GM23248 (cell line): ENCODE data around the gene FAM171A1. TPM values are rescaled to one million over a fixed set of nuclear protein-coding genes. Genes with fewer than 3 reads are reported as not detected.
"Not testable (repeated sequence)": the region's sequence is repeated elsewhere in the genome, so short reads cannot be mapped to it uniquely, and the experiment has no call there.

Source experiments
- DNase-seq: peaks from one replicate; pipeline ENCODE4 v3.0.0-alpha.2; 2015
- H2AFZ ChIP-seq: fragments of 200-600 bp; sonication (generic); 2 replicates; pipeline ENCODE4 v1.6.1; 2016; ENCODE audit warnings: antibody characterized with exemption
- H3F3A ChIP-seq: fragments of 200-600 bp; sonication (generic); 2 replicates; pipeline ENCODE4 v1.6.1; 2016; ENCODE audit warnings: mild to moderate bottlenecking, antibody characterized with exemption, mixed run types; ENCODE audit not compliant: insufficient read depth
- H3K27ac ChIP-seq: fragments of 200-600 bp; sonication (generic); 2 replicates; pipeline ENCODE4 v1.5.1; 2016; ENCODE audit warnings: mild to moderate bottlenecking
- H3K27me3 ChIP-seq: fragments of 200-600 bp; sonication (generic); replicated peaks from 2 replicates; pipeline ENCODE4 v1.6.1; 2016; ENCODE audit warnings: mild to moderate bottlenecking; ENCODE audit not compliant: insufficient read depth
- H3K36me3 ChIP-seq: fragments of 200-600 bp; sonication (generic); 2 replicates; pipeline ENCODE4 v1.6.1; 2016; ENCODE audit warnings: low read depth, mild to moderate bottlenecking
- H3K4me1 ChIP-seq: fragments of 200-600 bp; sonication (generic); 2 replicates; pipeline ENCODE4 v1.6.1; 2016; ENCODE audit warnings: mild to moderate bottlenecking; ENCODE audit not compliant: insufficient read depth
- H3K4me2 ChIP-seq: fragments of 200-600 bp; sonication (generic); one replicate; pipeline ENCODE4 v1.6.1; 2016; ENCODE audit warnings: mild to moderate bottlenecking; ENCODE audit not compliant: unreplicated experiment
- H3K4me3 ChIP-seq: fragments of 200-600 bp; sonication (generic); 2 replicates; pipeline ENCODE4 v1.5.1; 2016; ENCODE audit warnings: mild to moderate bottlenecking
- H3K79me2 ChIP-seq: fragments of 200-600 bp; sonication (generic); 2 replicates; pipeline ENCODE4 v1.6.1; 2016; ENCODE audit warnings: mild to moderate bottlenecking; ENCODE audit not compliant: insufficient read depth
- H3K9ac ChIP-seq: fragments of 200-600 bp; sonication (generic); 2 replicates; pipeline ENCODE4 v1.6.1; 2016; ENCODE audit warnings: mild to moderate bottlenecking
- H3K9me2 ChIP-seq: fragments of 200-600 bp; sonication (generic); 2 replicates; pipeline ENCODE4 v1.6.1; 2016; ENCODE audit warnings: mixed run types, mild to moderate bottlenecking, moderate library complexity; ENCODE audit not compliant: insufficient read depth
- H3K9me3 ChIP-seq: fragments of 200-600 bp; sonication (generic); one replicate; pipeline ENCODE4 v1.6.1; 2017; ENCODE audit warnings: low read depth
- H4K20me1 ChIP-seq: fragments of 200-600 bp; sonication (generic); 2 replicates; pipeline ENCODE4 v1.6.0; 2016; ENCODE audit not compliant: insufficient read depth
- EZH2 ChIP-seq: fragments of 200-600 bp; sonication (generic); IDR thresholded peaks from 2 replicates; pipeline ENCODE4 v1.6.1; 2018; ENCODE audit warnings: antibody characterized with exemption, mild to moderate bottlenecking; ENCODE audit not compliant: insufficient read depth, poor library complexity, severe bottlenecking
- EZH2phosphoT487 ChIP-seq: fragments of 200-600 bp; sonication (generic); IDR thresholded peaks from 2 replicates; pipeline ENCODE4 v1.6.1; 2018; ENCODE audit warnings: antibody characterized with exemption, moderate library complexity, mild to moderate bottlenecking, low read depth; ENCODE audit not compliant: insufficient read depth
- WGBS, 2 experiments: methylation state at CpG; one replicate each; pipeline ENCODE4 v1.1.6; 2015 to 2017; ENCODE audit warnings: low lambda C conversion rate in 2 of 2, low coverage in 1 of 2; ENCODE audit errors: missing lambda C conversion rate in 2 of 2; 5-methylcytosine and 5-hydroxymethylcytosine counted together
- in situ Hi-C: fragments of 300-500 bp; cut with MboI; formaldehyde crosslinking; loops from 2 replicates; pipeline ENCODE4 v1.15.0; 2020
- polyA plus RNA-seq: library from polyadenylated mRNA; unstranded; fragments of >200 nt; fragmentation: Nextera tagmentation; extraction: Ambion mirVana; gene quantifications from 2 replicates; pipeline ENCODE4 v1.2.1, GENCODE V29; 2016
- total RNA-seq: library from RNA; depleted of rRNA; stranded (reverse); fragments of >200 nt; shearing (Covaris generic); gene quantifications from 2 replicates; pipeline ENCODE4 v1.2.3, GENCODE V29; 2014

FAM171A1 gene
- total and polyA plus RNA-seq, 2 experiments from 2014 or later: 11.2 to 25.2 TPM

DNA sequence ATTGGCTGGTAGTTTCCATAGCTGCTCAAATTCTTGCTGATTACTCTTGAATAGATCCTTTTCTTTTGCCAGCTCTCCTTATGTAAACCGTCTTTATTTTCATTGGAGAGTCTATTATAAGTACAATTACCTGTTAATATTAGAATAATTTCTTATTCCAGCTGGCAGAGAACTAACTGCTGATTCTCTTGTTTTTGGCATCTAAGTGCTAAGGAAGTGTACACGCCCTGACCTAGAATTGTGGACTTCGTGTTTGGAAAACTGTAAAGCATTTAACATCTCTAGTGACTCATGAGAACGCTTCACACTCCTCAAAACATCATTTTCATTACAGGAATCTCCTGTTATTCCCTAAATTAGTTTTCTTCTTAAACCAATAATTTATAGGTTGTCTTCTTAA lies 39.9 kb upstream of the FAM171A1 start:
- Histone ChIP-seq H3K4me1 (no peaks in the 10 kb centered on the region), H3K9me2 (no peaks in the 10 kb centered on the region), H3K9ac (no peak overlapping the region), H3K27me3 (peaks cover 6% of the 10 kb centered on the region), H3K4me2 (no peak overlapping the region), H3K4me3 (no peak overlapping the region), H3K79me2 (no peaks in the 10 kb centered on the region), H3K36me3 (no peaks in the 10 kb centered on the region), H3K27ac (no peak overlapping the region), H4K20me1 (no peaks in the 10 kb centered on the region), H3K9me3 (peaks cover 3% of the 10 kb centered on the region), H2AFZ (no peak overlapping the region), H3F3A (no peaks in the 10 kb centered on the region)
- in situ Hi-C loops: no loop called here
- no peak for DNase-seq
- TF ChIP-seq EZH2phosphoT487 (no peak), EZH2 (no peak)
- WGBS, 2 experiments: 57 to 68% methylated on average over 4 of the region's 4 CpGs

DNA sequence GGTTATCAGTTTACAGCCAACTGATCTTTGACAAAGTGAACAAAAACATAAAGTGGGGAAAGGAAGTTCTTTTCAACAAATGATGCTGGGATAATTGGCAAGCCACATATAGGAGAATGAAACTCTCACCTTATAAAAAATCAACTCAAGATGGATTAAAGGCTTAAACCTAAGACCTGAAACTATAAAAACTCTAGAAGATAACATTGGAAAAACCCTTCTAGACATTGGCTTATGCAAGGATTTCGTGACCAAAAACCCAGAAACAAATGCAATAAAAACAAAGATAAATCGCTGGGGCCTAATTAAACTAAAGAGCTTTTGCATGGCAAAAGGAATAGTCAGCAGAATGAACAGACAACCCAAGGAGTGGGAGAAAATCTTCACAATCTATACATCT lies 38.3 kb upstream of the FAM171A1 start:
- 44 to 49% methylated on average over 2 of the region's 2 CpGs for WGBS, 2 experiments
- H3K9me2 ChIP-seq, H3K4me2 ChIP-seq, H3K4me3 ChIP-seq, H2AFZ ChIP-seq, H3K27ac ChIP-seq, H3K9me3 ChIP-seq, H3F3A ChIP-seq, H3K9ac ChIP-seq, in situ Hi-C loops, H3K36me3 ChIP-seq, H3K79me2 ChIP-seq, H3K27me3 ChIP-seq, H4K20me1 ChIP-seq, H3K4me1 ChIP-seq, DNase-seq: not testable (repeated sequence)

DNA sequence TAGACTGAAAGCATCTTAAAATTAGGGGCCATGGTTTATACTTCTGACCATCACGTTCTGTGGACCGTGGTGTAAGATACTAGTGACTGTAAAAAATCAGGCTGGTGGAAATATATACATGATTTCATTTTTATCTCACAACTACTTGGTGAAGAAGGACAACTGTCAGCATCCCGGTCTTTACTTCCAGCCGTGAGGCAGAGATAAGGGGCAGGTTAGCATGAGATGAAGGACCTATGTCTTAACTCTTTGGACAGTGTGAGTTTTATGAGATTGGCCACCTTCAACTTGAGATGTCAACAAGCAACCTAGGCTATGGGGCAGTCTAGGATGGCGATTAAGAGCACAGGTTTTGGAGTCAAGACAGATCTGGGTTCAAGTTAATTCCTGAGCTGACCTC lies 37.5 kb upstream of the FAM171A1 start:
- no peaks in the 10 kb centered on the region for H3F3A ChIP-seq
- H2AFZ ChIP-seq: no peak overlapping the region
- H3K9ac ChIP-seq: no peak overlapping the region
- no peak overlapping the region for H3K4me2 ChIP-seq
- WGBS, 2 experiments: 58 to 64% methylated on average over 5 of the region's 5 CpGs
- no peaks in the 10 kb centered on the region for H3K36me3 ChIP-seq
- no peaks in the 10 kb centered on the region for H3K9me2 ChIP-seq
- DNase-seq: no peak
- no peak overlapping the region for H3K4me3 ChIP-seq
- no peak overlapping the region for H3K27ac ChIP-seq
- no peaks in the 10 kb centered on the region for H4K20me1 ChIP-seq
- no peaks in the 10 kb centered on the region for H3K9me3 ChIP-seq
- peaks cover 6% of the 10 kb centered on the region for H3K27me3 ChIP-seq
- in situ Hi-C loops: no loop called here
- no peak for TF ChIP-seq EZH2phosphoT487
- no peak for TF ChIP-seq EZH2
- H3K79me2 ChIP-seq: no peaks in the 10 kb centered on the region
- no peaks in the 10 kb centered on the region for H3K4me1 ChIP-seq

DNA sequence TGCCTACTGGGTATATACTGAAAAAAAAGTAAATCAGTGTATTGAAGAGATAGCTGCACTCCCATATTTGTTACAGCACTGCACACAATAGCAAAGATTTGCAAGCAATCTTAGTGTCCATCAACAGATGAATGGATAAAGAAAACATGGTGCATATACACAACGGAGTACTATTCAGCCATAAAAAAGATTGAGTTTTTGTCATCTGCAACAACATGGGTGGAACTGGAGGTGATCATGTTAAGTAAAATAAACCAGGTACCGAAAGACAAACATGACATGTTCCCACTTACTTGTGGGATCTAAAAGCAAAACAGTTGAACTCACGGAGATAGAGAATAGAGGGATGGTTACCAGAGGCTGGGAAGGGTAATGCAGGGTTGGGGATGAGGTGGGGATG lies 34.2 kb upstream of the FAM171A1 start:
- Histone ChIP-seq H3K4me2 (no peak overlapping the region), H3K27me3 (peaks cover 5% of the 10 kb centered on the region), H3K36me3 (no peaks in the 10 kb centered on the region), H3K4me1 (no peaks in the 10 kb centered on the region), H3K27ac (no peak overlapping the region), H3F3A (no peaks in the 10 kb centered on the region), H3K4me3 (no peak overlapping the region), H3K9ac (no peak overlapping the region), H3K9me3 (no peaks in the 10 kb centered on the region), H2AFZ (no peak overlapping the region), H3K9me2 (no peaks in the 10 kb centered on the region), H4K20me1 (no peaks in the 10 kb centered on the region), H3K79me2 (no peaks in the 10 kb centered on the region)
- in situ Hi-C loops: no loop called here
- TF ChIP-seq EZH2phosphoT487 (no peak), EZH2 (no peak)
- 32 to 38% methylated on average over 3 of the region's 3 CpGs for WGBS, 2 experiments
- DNase-seq: no peak

DNA sequence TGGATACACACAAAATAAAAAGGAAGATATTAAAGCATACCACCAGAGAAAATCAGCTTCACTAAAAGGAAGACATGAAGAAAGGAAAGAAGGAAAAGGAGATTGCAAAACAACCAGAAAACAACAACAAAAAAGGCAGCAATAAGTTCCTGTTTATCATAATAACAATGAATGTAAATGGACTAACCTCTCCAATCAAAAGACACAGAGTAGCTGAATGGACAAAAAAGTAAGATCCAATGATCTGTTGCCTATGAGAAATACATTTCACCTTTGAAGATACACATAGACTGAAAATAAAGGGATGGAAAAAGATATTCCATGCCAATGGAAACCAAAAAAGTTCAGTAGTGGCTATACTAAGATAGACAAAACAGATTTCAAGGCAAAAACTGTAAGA lies 30.3 kb upstream of the FAM171A1 start:
- Histone ChIP-seq H4K20me1 (no peaks in the 10 kb centered on the region), H2AFZ (no peak overlapping the region), H3K9ac (no peak overlapping the region), H3K79me2 (no peaks in the 10 kb centered on the region), H3K36me3 (no peaks in the 10 kb centered on the region), H3K4me1 (no peaks in the 10 kb centered on the region), H3K4me2 (no peak overlapping the region), H3F3A (no peaks in the 10 kb centered on the region), H3K9me2 (no peaks in the 10 kb centered on the region), H3K27me3 (peaks cover 5% of the 10 kb centered on the region; the same call in 1 of the 2 replicates), H3K4me3 (no peak overlapping the region), H3K9me3 (no peaks in the 10 kb centered on the region), H3K27ac (no peak overlapping the region)
- in situ Hi-C loops: no loop called here
- no peak for DNase-seq
- TF ChIP-seq EZH2phosphoT487: no peak
- no peak for TF ChIP-seq EZH2

DNA sequence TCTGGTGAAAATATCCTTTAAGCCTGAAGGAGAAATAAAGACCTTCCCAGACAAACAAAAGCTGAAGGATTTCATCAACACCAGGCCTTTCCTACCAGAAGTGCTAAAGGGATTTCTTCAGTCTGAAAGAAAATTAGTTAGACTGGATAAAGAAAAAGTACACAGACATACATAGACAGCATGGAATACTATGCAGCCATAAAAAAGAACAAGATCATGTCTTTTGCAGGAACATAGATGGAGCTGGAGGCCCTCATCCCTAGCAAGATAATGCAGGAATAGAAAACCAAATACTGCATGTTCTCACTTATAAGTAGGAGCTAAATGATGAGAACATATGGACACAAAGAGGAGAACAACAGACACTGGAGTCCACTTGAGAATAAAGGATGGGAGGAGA lies 29.4 kb upstream of the FAM171A1 start:
- H3K9ac ChIP-seq, DNase-seq, in situ Hi-C loops: not testable (repeated sequence)

More for the DNA sequence above, 29.4 kb upstream of the FAM171A1 start:
- H3K27ac ChIP-seq, H3K36me3 ChIP-seq, H3K9me3 ChIP-seq, H3K4me1 ChIP-seq, H4K20me1 ChIP-seq, H3K79me2 ChIP-seq, H3K27me3 ChIP-seq, H3F3A ChIP-seq, H3K4me3 ChIP-seq, H2AFZ ChIP-seq, H3K9me2 ChIP-seq, H3K4me2 ChIP-seq: not testable (repeated sequence)
